Hepatocyte (in vitro differentiated cells): ENCODE results near the gene CMKLR1. TPM values are rescaled to one million over a fixed set of nuclear protein-coding genes. Genes with fewer than 3 reads are reported as not detected.

Experiments
- DNase-seq: peaks from one replicate; pipeline ENCODE4 v3.0.0-alpha.2; 2016; ENCODE audit warnings: low spot score
- H2AFZ ChIP-seq: fragments of 200-600 bp; sonication (generic); 2 replicates; pipeline ENCODE4 v1.6.0; 2016; ENCODE audit warnings: antibody characterized with exemption, mild to moderate bottlenecking
- H3K27ac ChIP-seq: fragments of 200-600 bp; sonication (generic); 2 replicates; pipeline ENCODE4 v1.5.1; 2016; ENCODE audit warnings: mild to moderate bottlenecking
- H3K27me3 ChIP-seq: fragments of 200-600 bp; sonication (generic); 2 replicates; pipeline ENCODE4 v1.6.1; 2016
- H3K36me3 ChIP-seq: fragments of 200-600 bp; sonication (generic); replicated peaks from 2 replicates; pipeline ENCODE4 v1.5.1; 2016; ENCODE audit warnings: low read depth; ENCODE audit not compliant: insufficient read depth
- H3K4me1 ChIP-seq: fragments of 200-600 bp; sonication (generic); 2 replicates; pipeline ENCODE4 v1.5.1; 2016; ENCODE audit warnings: mild to moderate bottlenecking, moderate library complexity; ENCODE audit not compliant: insufficient read depth
- H3K4me2 ChIP-seq: fragments of 200-600 bp; sonication (generic); 2 replicates; pipeline ENCODE4 v1.6.0; 2016
- H3K4me3 ChIP-seq: fragments of 200-600 bp; sonication (generic); 2 replicates; pipeline ENCODE4 v1.5.1; 2016; ENCODE audit warnings: mild to moderate bottlenecking
- H3K79me2 ChIP-seq: fragments of 200-600 bp; sonication (generic); 2 replicates; pipeline ENCODE4 v1.6.0; 2017; ENCODE audit warnings: mild to moderate bottlenecking
- H3K9me2 ChIP-seq: fragments of 200-600 bp; sonication (generic); replicated peaks from 2 replicates; pipeline ENCODE4 v1.6.0; 2017; ENCODE audit warnings: mild to moderate bottlenecking; ENCODE audit not compliant: insufficient read depth
- H3K9me3 ChIP-seq: fragments of 200-600 bp; sonication (generic); 2 replicates; pipeline ENCODE4 v1.5.1; 2016; ENCODE audit warnings: low read depth, mild to moderate bottlenecking
- H4K20me1 ChIP-seq: fragments of 200-600 bp; sonication (generic); 2 replicates; pipeline ENCODE4 v1.6.0; 2016; ENCODE audit warnings: mild to moderate bottlenecking; ENCODE audit not compliant: insufficient read depth, poor library complexity, severe bottlenecking
- EZH2 ChIP-seq: fragments of 200-600 bp; sonication (generic); IDR thresholded peaks from 2 replicates; pipeline ENCODE4 v1.6.1; 2016; ENCODE audit warnings: antibody characterized with exemption, mild to moderate bottlenecking, borderline replicate concordance
- EZH2phosphoT487 ChIP-seq: fragments of 200-600 bp; sonication (generic); IDR thresholded peaks from one replicate; pipeline ENCODE4 v1.6.1; 2018; ENCODE audit warnings: antibody characterized with exemption, mild to moderate bottlenecking, low read depth, moderate library complexity; ENCODE audit not compliant: unreplicated experiment, severe bottlenecking
- WGBS: methylation state at CpG from one replicate; pipeline ENCODE4 v1.1.6; 2016; ENCODE audit warnings: low lambda C conversion rate; ENCODE audit errors: missing lambda C conversion rate; 5-methylcytosine and 5-hydroxymethylcytosine counted together
- polyA plus RNA-seq: library from polyadenylated mRNA; unstranded; fragments of >200 nt; fragmentation: Nextera tagmentation; extraction: Ambion mirVana; gene quantifications from 2 replicates; pipeline ENCODE4 v1.2.1, GENCODE V29; 2016
- total RNA-seq: library from RNA; depleted of rRNA; stranded (reverse); fragments of >200 nt; gene quantifications from 2 replicates; pipeline ENCODE4 v1.2.3, GENCODE V29; 2014
- TF ChIP-seq, protein P1 (sequence below): fragments of 200-600 bp; sonication (generic); IDR thresholded peaks from 2 replicates; pipeline ENCODE4 v1.5.1; 2016; ENCODE audit warnings: antibody characterized with exemption, mild to moderate bottlenecking; ENCODE audit not compliant: poor library complexity

Gene CMKLR1
- total and polyA plus RNA-seq, 2 experiments from 2014 or later, result 2.2 to 3.1 TPM

DNA sequence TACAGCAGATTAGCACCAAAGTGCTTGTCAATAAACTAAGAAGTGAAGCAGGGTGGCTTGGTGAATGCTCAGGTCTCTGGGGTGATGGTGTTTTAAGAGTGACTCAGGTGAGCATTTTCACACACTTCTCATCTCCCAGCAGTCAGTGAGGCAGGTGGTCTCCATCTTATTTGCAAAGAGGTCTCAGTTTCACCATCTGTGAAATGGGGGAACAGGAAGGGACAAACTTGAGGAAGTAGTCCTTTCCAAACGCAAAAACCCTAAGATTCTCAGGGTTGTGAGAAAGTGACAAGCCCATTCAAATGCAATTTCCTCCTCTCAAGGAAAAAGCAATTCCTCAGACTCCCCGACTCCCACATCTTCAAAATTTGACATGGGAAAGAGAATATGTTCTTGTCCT, 54.1 kb downstream of the CMKLR1 start:
- Histone ChIP-seq H4K20me1 (no peaks in the 10 kb centered on the region), H3K4me3 (no peak overlapping the region), H3K9me3 (no peaks in the 10 kb centered on the region), H3K36me3 (no peaks in the 10 kb centered on the region), H3K4me2 (no peak overlapping the region), H3K27me3 (peaks cover 12% of the 10 kb centered on the region), H2AFZ (no peak overlapping the region), H3K27ac (no peak overlapping the region), H3K79me2 (no peaks in the 10 kb centered on the region), H3K9me2 (no peaks in the 10 kb centered on the region), H3K4me1 (no peaks in the 10 kb centered on the region)
- DNase-seq, result no peak
- 60% methylated on average over 2 of the region's 2 CpGs for whole genome bisulfite sequencing
- TF ChIP-seq, protein P1, sequence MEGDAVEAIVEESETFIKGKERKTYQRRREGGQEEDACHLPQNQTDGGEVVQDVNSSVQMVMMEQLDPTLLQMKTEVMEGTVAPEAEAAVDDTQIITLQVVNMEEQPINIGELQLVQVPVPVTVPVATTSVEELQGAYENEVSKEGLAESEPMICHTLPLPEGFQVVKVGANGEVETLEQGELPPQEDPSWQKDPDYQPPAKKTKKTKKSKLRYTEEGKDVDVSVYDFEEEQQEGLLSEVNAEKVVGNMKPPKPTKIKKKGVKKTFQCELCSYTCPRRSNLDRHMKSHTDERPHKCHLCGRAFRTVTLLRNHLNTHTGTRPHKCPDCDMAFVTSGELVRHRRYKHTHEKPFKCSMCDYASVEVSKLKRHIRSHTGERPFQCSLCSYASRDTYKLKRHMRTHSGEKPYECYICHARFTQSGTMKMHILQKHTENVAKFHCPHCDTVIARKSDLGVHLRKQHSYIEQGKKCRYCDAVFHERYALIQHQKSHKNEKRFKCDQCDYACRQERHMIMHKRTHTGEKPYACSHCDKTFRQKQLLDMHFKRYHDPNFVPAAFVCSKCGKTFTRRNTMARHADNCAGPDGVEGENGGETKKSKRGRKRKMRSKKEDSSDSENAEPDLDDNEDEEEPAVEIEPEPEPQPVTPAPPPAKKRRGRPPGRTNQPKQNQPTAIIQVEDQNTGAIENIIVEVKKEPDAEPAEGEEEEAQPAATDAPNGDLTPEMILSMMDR, result no peak
- TF ChIP-seq EZH2phosphoT487, result no peak
- TF ChIP-seq EZH2, result no peak

DNA sequence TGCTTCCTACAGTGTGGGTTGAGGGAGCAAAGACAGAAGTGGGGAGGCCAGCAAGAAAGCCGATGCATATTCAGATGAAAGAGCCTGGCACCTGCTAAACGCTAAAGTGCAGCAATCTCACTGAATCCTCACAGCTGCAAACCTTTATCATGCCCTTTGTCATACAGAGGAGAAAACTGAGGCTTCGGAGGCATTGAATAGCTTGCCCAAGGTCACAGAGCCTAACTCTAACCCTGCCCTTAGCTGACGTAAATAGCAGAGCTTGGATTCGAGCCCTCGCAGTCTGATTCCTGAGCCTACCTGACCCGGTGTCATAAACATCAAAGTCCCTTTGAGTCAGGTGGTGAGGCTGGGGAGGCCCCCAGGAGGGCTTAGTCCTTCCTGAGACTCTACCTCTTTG, 54.9 kb downstream of the CMKLR1 start:
- Histone ChIP-seq H3K27me3 (peaks cover 12% of the 10 kb centered on the region), H3K36me3 (no peaks in the 10 kb centered on the region), H3K27ac (no peak overlapping the region), H3K9me2 (no peaks in the 10 kb centered on the region), H3K4me3 (no peak overlapping the region), H3K9me3 (no peaks in the 10 kb centered on the region), H4K20me1 (no peaks in the 10 kb centered on the region), H3K4me2 (no peak overlapping the region), H3K79me2 (no peaks in the 10 kb centered on the region), H2AFZ (no peak overlapping the region), H3K4me1 (no peaks in the 10 kb centered on the region)
- TF ChIP-seq EZH2 (no peak), EZH2phosphoT487 (no peak)
- TF ChIP-seq, protein P1, result no peak
- 61% methylated on average over 7 of the region's 7 CpGs for WGBS
- no peak for DNase-seq

DNA sequence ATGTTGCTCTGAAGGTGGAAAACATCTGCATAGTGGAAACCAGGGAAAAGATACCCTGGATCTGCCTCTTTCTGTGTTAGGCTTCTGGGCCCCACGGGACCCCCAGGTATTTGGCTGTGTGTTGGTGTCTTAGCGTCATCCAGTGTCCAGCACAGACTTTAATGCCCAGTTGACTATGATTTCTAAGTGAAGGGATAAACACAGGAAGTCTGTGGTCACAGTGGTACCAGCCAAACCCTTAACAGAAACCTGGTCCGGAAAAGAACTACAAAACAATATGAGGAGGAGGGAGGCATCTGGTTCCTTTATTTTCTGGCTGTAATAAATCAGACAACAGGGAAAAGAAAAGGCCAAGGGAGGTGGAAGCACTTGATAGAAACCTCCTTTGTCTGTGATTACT, 56.4 kb downstream of the CMKLR1 start:
- H3K27me3 ChIP-seq, result peaks cover 12% of the 10 kb centered on the region
- H3K4me1 ChIP-seq, result no peaks in the 10 kb centered on the region
- no peaks in the 10 kb centered on the region for H3K79me2 ChIP-seq
- TF ChIP-seq, protein P1, result no peak
- TF ChIP-seq EZH2 (no peak), EZH2phosphoT487 (no peak)
- H3K36me3 ChIP-seq, result no peaks in the 10 kb centered on the region
- H3K9me3 ChIP-seq, result no peaks in the 10 kb centered on the region
- DNase-seq, result no peak
- H3K4me3 ChIP-seq, result no peak overlapping the region
- H2AFZ ChIP-seq, result no peak overlapping the region
- H3K9me2 ChIP-seq, result no peaks in the 10 kb centered on the region
- H3K27ac ChIP-seq, result no peak overlapping the region
- no peaks in the 10 kb centered on the region for H4K20me1 ChIP-seq
- 77% methylated on average over 3 of the region's 3 CpGs for WGBS
- H3K4me2 ChIP-seq, result no peak overlapping the region

DNA sequence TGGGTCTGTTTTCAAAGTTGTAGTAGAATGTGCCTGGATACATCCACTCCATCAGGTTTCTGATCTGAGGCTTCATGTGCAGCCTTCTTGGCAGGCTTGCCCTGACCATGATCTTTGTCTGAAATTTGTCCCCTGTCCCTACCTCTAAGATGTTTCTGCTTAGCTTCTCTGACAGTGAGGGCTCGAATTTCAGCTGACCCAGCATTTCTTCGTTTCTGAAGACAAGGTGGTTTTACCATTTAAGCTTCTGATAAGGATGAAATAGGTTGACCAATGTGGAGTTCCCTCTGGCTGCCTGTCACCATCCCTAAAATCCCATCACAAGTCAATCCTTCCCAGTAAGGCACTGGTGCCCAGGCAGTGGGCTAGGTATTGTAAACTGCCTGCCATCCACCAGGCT, 57.0 kb downstream of the CMKLR1 start:
- Histone ChIP-seq H3K27me3 (peaks cover 12% of the 10 kb centered on the region), H2AFZ (no peak overlapping the region), H3K4me1 (no peaks in the 10 kb centered on the region), H4K20me1 (no peaks in the 10 kb centered on the region), H3K9me3 (no peaks in the 10 kb centered on the region), H3K4me3 (no peak overlapping the region), H3K9me2 (no peaks in the 10 kb centered on the region), H3K4me2 (no peak overlapping the region), H3K79me2 (no peaks in the 10 kb centered on the region), H3K36me3 (no peaks in the 10 kb centered on the region), H3K27ac (no peak overlapping the region)
- WGBS, result 36% methylated on average over 2 of the region's 2 CpGs
- no peak for DNase-seq
- TF ChIP-seq, protein P1, result no peak
- TF ChIP-seq EZH2phosphoT487, result no peak
- TF ChIP-seq EZH2, result no peak
